Breast epithelium (tissue), 4 donors: ENCODE measurements around the gene RPS19. TPM values are rescaled to one million over a fixed set of nuclear protein-coding genes. Genes with fewer than 3 reads are reported as not detected.

ENCODE experiments used
- DNase-seq, 2 donors: peaks; one replicate each; pipeline ENCODE4 v3.0.0-alpha.2; 2019; ENCODE audit warnings: low spot score in 2 of 2
- H3K27ac ChIP-seq, 2 donors: fragments of 200-600 bp; sonication (generic) in 1 of 2; one replicate each; pipeline ENCODE4 v1.5.1; 2016 to 2019; ENCODE audit warnings: mild to moderate bottlenecking in 1 of 2
- H3K27me3 ChIP-seq, 2 donors: fragments of 200-600 bp; sonication (generic) in 1 of 2; one replicate each; pipeline versions ENCODE4 v1.5.1 to v1.6.0; 2017 to 2019; ENCODE audit warnings: control low read depth in 1 of 2, mild to moderate bottlenecking in 1 of 2
- H3K36me3 ChIP-seq: fragments of 200-600 bp; one replicate; pipeline ENCODE4 v1.5.1; 2019
- H3K4me1 ChIP-seq, 2 donors: fragments of 200-600 bp; sonication (generic); one replicate each; pipeline ENCODE4 v1.5.1; 2016 to 2019; ENCODE audit warnings: control low read depth in 1 of 2
- H3K4me3 ChIP-seq, 3 donors: fragments of 200-600 bp; sonication (generic); 1 replicate in 2 of 3; 2 replicates in 1 of 3; pipeline ENCODE4 v1.5.1; 2016 to 2019; ENCODE audit warnings: mild to moderate bottlenecking in 3 of 3, moderate library complexity in 2 of 3
- H3K9me3 ChIP-seq, 2 donors: fragments of 200-600 bp; sonication (generic) in 1 of 2; one replicate each; pipeline ENCODE4 v1.5.1; 2016 to 2019; ENCODE audit warnings: control low read depth in 1 of 2
- CTCF ChIP-seq, 3 donors: fragments of 450-650 bp; IDR thresholded peaks; one replicate each; pipeline ENCODE4 v1.5.1; 2016 to 2017; ENCODE audit warnings: antibody characterized with exemption in 3 of 3, mild to moderate bottlenecking in 3 of 3, moderate library complexity in 3 of 3
- POLR2A ChIP-seq: fragments of 450-650 bp; IDR thresholded peaks from one replicate; pipeline ENCODE4 v1.6.1; 2016; ENCODE audit warnings: antibody characterized with exemption, mild to moderate bottlenecking, moderate library complexity
- POLR2AphosphoS5 ChIP-seq, 3 donors: sonication (generic); formaldehyde crosslinking; IDR thresholded peaks; one replicate each; pipeline ENCODE4 v1.6.1; 2017; ENCODE audit warnings: antibody characterized with exemption in 3 of 3
- intact Hi-C: fragments of 100-400 bp; cut with DNase I; formaldehyde crosslinking; loops from one replicate; pipeline ENCODE4 v1.15.1; 2023; ENCODE audit warnings: low total_unique reads
- total RNA-seq, 3 donors: library from RNA; depleted of rRNA; stranded (reverse); fragments of >200 nt; gene quantifications; one replicate each; pipeline ENCODE4 v1.1.0, GENCODE V29; 2016

The RPS19 gene
- total RNA-seq, 3 donors from 2014 or later: 756 to 2,084 (median 1,264) TPM

GRCh38 chr19:41905273-41906002 is 45.4 kb downstream of the RPS19 start:
- Histone ChIP-seq H3K27me3 (no peaks in the 10 kb centered on the region), H3K4me1 (no peaks in the 10 kb centered on the region), H3K4me3 (no peak overlapping the region), H3K9me3 (no peaks in the 10 kb centered on the region), H3K36me3 (peaks cover 24% of the 10 kb centered on the region), H3K27ac (no peak overlapping the region)
- no peak for DNase-seq
- intact Hi-C loops: no loop called here
- TF ChIP-seq POLR2AphosphoS5 (IDR thresholded peaks at IDR 0.05) (no peak), CTCF (IDR thresholded peaks at IDR 0.05) (no peak), POLR2A (no peak)

GRCh38 chr19:41906271-41906670 is 46.2 kb downstream of the RPS19 start:
- H3K9me3 ChIP-seq: no peaks in the 10 kb centered on the region
- no peak for DNase-seq
- intact Hi-C loops: no loop called here
- no peak overlapping the region for H3K4me3 ChIP-seq
- H3K36me3 ChIP-seq: peaks cover 24% of the 10 kb centered on the region
- peaks cover 0 to 2% of the 10 kb centered on the region in 2 donors for H3K27me3 ChIP-seq
- H3K4me1 ChIP-seq: no peaks in the 10 kb centered on the region
- TF ChIP-seq CTCF (IDR thresholded peaks at IDR 0.05): no peak
- no peak for TF ChIP-seq POLR2A
- no peak for TF ChIP-seq POLR2AphosphoS5 (IDR thresholded peaks at IDR 0.05)
- H3K27ac ChIP-seq: no peak overlapping the region

- H3K9me3 ChIP-seq: no peaks in the 10 kb centered on the region
- no peak overlapping the region for H3K27ac ChIP-seq
- TF ChIP-seq POLR2AphosphoS5 (IDR thresholded peaks at IDR 0.05): no peak
- TF ChIP-seq POLR2A: no peak
- intact Hi-C loops: no loop called here
- H3K4me1 ChIP-seq: no peaks in the 10 kb centered on the region
- peaks cover 17% of the 10 kb centered on the region for H3K36me3 ChIP-seq
- H3K27me3 ChIP-seq: peaks cover 0 to 10% of the 10 kb centered on the region in 2 donors
- no peak overlapping the region for H3K4me3 ChIP-seq
- no peak for DNase-seq
Observed at GRCh38 chr19:41906916-41907680, 47.0 kb downstream of the RPS19 start.

- Histone ChIP-seq H3K9me3 (no peaks in the 10 kb centered on the region), H3K27ac (no peak overlapping the region), H3K4me1 (peaks cover 0 to under 1% of the 10 kb centered on the region in 2 donors), H3K36me3 (peaks cover 9% of the 10 kb centered on the region), H3K4me3 (no peak overlapping the region), H3K27me3 (peaks cover 0 to 20% of the 10 kb centered on the region in 2 donors)
- intact Hi-C loops: no loop called here
- TF ChIP-seq CTCF (IDR thresholded peaks at IDR 0.05) (no peak), POLR2AphosphoS5 (IDR thresholded peaks at IDR 0.05) (no peak), POLR2A (no peak)
- no peak for DNase-seq
Observed at GRCh38 chr19:41907994-41908615, 48.0 kb downstream of the RPS19 start.

GRCh38 chr19:41908724-41909464 is 48.8 kb downstream of the RPS19 start:
- no peaks in the 10 kb centered on the region for H3K9me3 ChIP-seq
- H3K36me3 ChIP-seq: peaks cover 5% of the 10 kb centered on the region
- no peak overlapping the region for H3K4me3 ChIP-seq
- DNase-seq: no peak
- no peak overlapping the region for H3K27ac ChIP-seq
- peaks cover 0 to 28% of the 10 kb centered on the region in 2 donors for H3K27me3 ChIP-seq
- peaks cover 0 to 3% of the 10 kb centered on the region in 2 donors for H3K4me1 ChIP-seq
- intact Hi-C loops: no loop called here
- TF ChIP-seq POLR2A: no peak
- TF ChIP-seq POLR2AphosphoS5 (IDR thresholded peaks at IDR 0.05): no peak
- TF ChIP-seq CTCF (IDR thresholded peaks at IDR 0.05): no peak
